Stimulated activated CD4-positive, alpha-beta T cell treated with anti-CD3 and anti-CD28 coated beads, Interleukin-2, amount 100 ng/mL, for 48 hours (primary cell): ENCODE data around the gene GCGR.

ENCODE experiments used
- DNase-seq, 2 donors: peaks; one replicate each; pipeline ENCODE4 v3.0.0-alpha.2; 2020

GCGR gene

GRCh38 chr17:81852237-81852636, 48.3 kb downstream of the GCGR start:
- no peak for DNase-seq

GRCh38 chr17:81854974-81855774, 51.2 kb downstream of the GCGR start:
- no peak for DNase-seq

- DNase-seq = no peak
These were observed 54.4 kb downstream of the GCGR start for GRCh38 chr17:81858170-81858966.

GRCh38 chr17:81858967-81859905, 55.3 kb downstream of the GCGR start:
- no peak for DNase-seq

GRCh38 chr17:81859906-81860755, 56.2 kb downstream of the GCGR start, which contains the start of gene P4HB:
Gene P4HB (minus strand): TSS chr17:81860535. CDS start chr17:81860471, 64 bp downstream.
- peak in 1 of 2 donors; percentile 92 for DNase-seq

GRCh38 chr17:81860756-81861568, 57.0 kb downstream of the GCGR start:
- DNase-seq = peak; percentile 99 to 100

GRCh38 chr17:81863123-81863675, 59.2 kb downstream of the GCGR start:
- DNase-seq = no peak
